Hepatocyte (in vitro differentiated cells): Measurements from ENCODE around the gene FLT1. TPM values are rescaled to one million over a fixed set of nuclear protein-coding genes. Genes with fewer than 3 reads are reported as not detected.

Source experiments
- DNase-seq: peaks from one replicate; pipeline ENCODE4 v3.0.0-alpha.2; 2016; ENCODE audit warnings: low spot score
- H2AFZ ChIP-seq: fragments of 200-600 bp; sonication (generic); 2 replicates; pipeline ENCODE4 v1.6.0; 2016; ENCODE audit warnings: antibody characterized with exemption, mild to moderate bottlenecking
- H3K27ac ChIP-seq: fragments of 200-600 bp; sonication (generic); 2 replicates; pipeline ENCODE4 v1.5.1; 2016; ENCODE audit warnings: mild to moderate bottlenecking
- H3K27me3 ChIP-seq: fragments of 200-600 bp; sonication (generic); 2 replicates; pipeline ENCODE4 v1.6.1; 2016
- H3K36me3 ChIP-seq: fragments of 200-600 bp; sonication (generic); replicated peaks from 2 replicates; pipeline ENCODE4 v1.5.1; 2016; ENCODE audit warnings: low read depth; ENCODE audit not compliant: insufficient read depth
- H3K4me1 ChIP-seq: fragments of 200-600 bp; sonication (generic); 2 replicates; pipeline ENCODE4 v1.5.1; 2016; ENCODE audit warnings: mild to moderate bottlenecking, moderate library complexity; ENCODE audit not compliant: insufficient read depth
- H3K4me2 ChIP-seq: fragments of 200-600 bp; sonication (generic); 2 replicates; pipeline ENCODE4 v1.6.0; 2016
- H3K4me3 ChIP-seq: fragments of 200-600 bp; sonication (generic); 2 replicates; pipeline ENCODE4 v1.5.1; 2016; ENCODE audit warnings: mild to moderate bottlenecking
- H3K79me2 ChIP-seq: fragments of 200-600 bp; sonication (generic); 2 replicates; pipeline ENCODE4 v1.6.0; 2017; ENCODE audit warnings: mild to moderate bottlenecking
- H3K9me2 ChIP-seq: fragments of 200-600 bp; sonication (generic); replicated peaks from 2 replicates; pipeline ENCODE4 v1.6.0; 2017; ENCODE audit warnings: mild to moderate bottlenecking; ENCODE audit not compliant: insufficient read depth
- H3K9me3 ChIP-seq: fragments of 200-600 bp; sonication (generic); 2 replicates; pipeline ENCODE4 v1.5.1; 2016; ENCODE audit warnings: low read depth, mild to moderate bottlenecking
- H4K20me1 ChIP-seq: fragments of 200-600 bp; sonication (generic); 2 replicates; pipeline ENCODE4 v1.6.0; 2016; ENCODE audit warnings: mild to moderate bottlenecking; ENCODE audit not compliant: insufficient read depth, poor library complexity, severe bottlenecking
- EZH2 ChIP-seq: fragments of 200-600 bp; sonication (generic); IDR thresholded peaks from 2 replicates; pipeline ENCODE4 v1.6.1; 2016; ENCODE audit warnings: antibody characterized with exemption, mild to moderate bottlenecking, borderline replicate concordance
- EZH2phosphoT487 ChIP-seq: fragments of 200-600 bp; sonication (generic); IDR thresholded peaks from one replicate; pipeline ENCODE4 v1.6.1; 2018; ENCODE audit warnings: antibody characterized with exemption, mild to moderate bottlenecking, low read depth, moderate library complexity; ENCODE audit not compliant: unreplicated experiment, severe bottlenecking
- WGBS: methylation state at CpG from one replicate; pipeline ENCODE4 v1.1.6; 2016; ENCODE audit warnings: low lambda C conversion rate; ENCODE audit errors: missing lambda C conversion rate; 5-methylcytosine and 5-hydroxymethylcytosine counted together
- polyA plus RNA-seq: library from polyadenylated mRNA; unstranded; fragments of >200 nt; fragmentation: Nextera tagmentation; extraction: Ambion mirVana; gene quantifications from 2 replicates; pipeline ENCODE4 v1.2.1, GENCODE V29; 2016
- total RNA-seq: library from RNA; depleted of rRNA; stranded (reverse); fragments of >200 nt; gene quantifications from 2 replicates; pipeline ENCODE4 v1.2.3, GENCODE V29; 2014
- TF ChIP-seq, protein P1 (sequence below): fragments of 200-600 bp; sonication (generic); IDR thresholded peaks from 2 replicates; pipeline ENCODE4 v1.5.1; 2016; ENCODE audit warnings: antibody characterized with exemption, mild to moderate bottlenecking; ENCODE audit not compliant: poor library complexity

Gene FLT1
- total and polyA plus RNA-seq, 2 experiments from 2014 or later, result 30.4 to 40.1 TPM

DNA sequence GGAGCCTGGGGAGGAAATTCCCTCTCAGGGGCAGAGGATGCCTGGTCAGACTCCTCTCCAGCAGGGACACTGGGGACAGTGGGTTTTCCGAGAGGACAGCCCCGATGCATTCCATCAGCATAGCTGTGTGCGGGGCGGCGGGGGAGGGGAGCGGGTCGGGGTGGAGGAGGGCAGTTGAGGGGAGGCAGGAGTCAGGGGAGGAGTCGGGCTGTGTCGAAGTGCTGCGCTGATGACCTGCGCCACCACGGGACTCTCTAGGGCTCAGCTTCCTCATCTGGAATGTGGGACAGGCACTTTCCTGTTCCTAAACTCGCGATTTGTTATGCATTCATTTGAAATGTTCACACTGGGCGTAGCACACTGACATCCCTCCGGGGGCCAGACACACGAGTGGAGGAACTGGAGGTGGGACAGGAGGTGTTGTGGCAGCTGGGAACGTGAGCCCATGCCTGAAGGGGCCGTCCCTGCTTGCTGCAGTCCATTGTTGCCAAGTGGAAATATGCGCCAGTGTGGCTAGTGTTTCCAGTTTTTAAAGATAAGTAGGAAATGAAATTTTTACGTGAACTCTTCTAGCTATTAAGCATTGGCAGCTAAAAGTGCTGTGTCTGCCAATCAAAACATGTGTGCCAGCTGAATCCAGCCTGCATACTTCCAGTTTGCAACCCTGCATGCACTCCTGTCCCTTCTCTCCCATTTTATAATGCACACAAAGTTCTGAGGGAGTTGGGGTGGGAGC is 43.3 kb downstream of the FLT1 start:
- H3K79me2 ChIP-seq, result no peaks in the 10 kb centered on the region
- no peak overlapping the region for H3K4me2 ChIP-seq
- TF ChIP-seq EZH2 (no peak), EZH2phosphoT487 (no peak)
- TF ChIP-seq, protein P1, sequence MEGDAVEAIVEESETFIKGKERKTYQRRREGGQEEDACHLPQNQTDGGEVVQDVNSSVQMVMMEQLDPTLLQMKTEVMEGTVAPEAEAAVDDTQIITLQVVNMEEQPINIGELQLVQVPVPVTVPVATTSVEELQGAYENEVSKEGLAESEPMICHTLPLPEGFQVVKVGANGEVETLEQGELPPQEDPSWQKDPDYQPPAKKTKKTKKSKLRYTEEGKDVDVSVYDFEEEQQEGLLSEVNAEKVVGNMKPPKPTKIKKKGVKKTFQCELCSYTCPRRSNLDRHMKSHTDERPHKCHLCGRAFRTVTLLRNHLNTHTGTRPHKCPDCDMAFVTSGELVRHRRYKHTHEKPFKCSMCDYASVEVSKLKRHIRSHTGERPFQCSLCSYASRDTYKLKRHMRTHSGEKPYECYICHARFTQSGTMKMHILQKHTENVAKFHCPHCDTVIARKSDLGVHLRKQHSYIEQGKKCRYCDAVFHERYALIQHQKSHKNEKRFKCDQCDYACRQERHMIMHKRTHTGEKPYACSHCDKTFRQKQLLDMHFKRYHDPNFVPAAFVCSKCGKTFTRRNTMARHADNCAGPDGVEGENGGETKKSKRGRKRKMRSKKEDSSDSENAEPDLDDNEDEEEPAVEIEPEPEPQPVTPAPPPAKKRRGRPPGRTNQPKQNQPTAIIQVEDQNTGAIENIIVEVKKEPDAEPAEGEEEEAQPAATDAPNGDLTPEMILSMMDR, result no peak
- H4K20me1 ChIP-seq, result no peaks in the 10 kb centered on the region
- H3K9me3 ChIP-seq, result no peaks in the 10 kb centered on the region
- H3K9me2 ChIP-seq, result no peaks in the 10 kb centered on the region
- no peaks in the 10 kb centered on the region for H3K27me3 ChIP-seq
- WGBS, result 65% methylated on average over 17 of the region's 21 CpGs
- H3K27ac ChIP-seq, result no peak overlapping the region
- H2AFZ ChIP-seq, result no peak overlapping the region
- H3K4me1 ChIP-seq, result peaks cover 7% of the 10 kb centered on the region
- H3K36me3 ChIP-seq, result no peaks in the 10 kb centered on the region
- H3K4me3 ChIP-seq, result no peak overlapping the region
- no peak for DNase-seq

DNA sequence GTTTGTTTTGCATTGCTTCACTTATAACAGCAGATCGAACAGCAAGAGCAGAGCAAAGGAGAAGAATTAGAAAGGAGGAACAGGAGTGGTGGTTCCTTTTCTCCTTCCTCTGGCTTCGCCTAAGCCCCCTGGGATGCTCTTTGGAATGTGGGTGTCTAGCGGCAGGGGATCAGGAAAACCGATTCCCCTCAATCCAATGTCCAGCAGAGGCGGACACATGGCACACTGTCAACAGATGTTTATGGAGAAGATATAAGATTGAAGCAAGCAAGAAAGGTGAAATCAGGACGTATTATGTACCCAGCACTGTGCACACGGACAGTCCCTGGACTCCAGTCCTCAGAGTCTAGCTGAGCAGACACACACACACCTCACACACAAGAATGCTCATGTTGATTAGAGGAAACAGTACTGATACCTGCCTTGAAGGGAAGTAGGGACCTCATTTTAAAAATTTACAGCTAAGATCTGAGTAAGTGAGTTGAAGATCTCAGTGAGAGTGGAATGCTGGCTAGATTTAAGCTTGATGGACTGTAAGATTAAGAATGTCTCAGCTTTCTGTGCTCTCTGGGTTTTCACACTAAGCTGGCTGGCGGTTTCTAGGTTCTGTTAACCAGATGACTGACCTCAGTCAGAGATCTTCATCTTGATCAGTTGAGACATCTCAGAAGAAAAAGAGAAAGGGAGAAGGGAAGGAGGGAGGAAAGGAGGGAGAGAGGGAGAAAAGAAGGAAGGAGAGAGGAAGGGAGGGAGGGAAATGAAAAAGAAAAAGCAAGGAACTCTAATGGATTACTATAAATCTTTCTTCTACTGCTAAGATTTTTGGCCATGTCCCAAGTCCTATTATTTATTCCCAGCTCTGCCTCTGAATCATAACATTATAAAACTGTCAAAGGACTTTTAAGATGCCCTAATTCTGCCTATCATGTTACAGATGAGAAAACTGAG is 44.8 kb downstream of the FLT1 start:
- H3K79me2 ChIP-seq, result no peaks in the 10 kb centered on the region
- H2AFZ ChIP-seq, result no peak overlapping the region
- no peaks in the 10 kb centered on the region for H3K36me3 ChIP-seq
- H3K27me3 ChIP-seq, result no peaks in the 10 kb centered on the region
- H3K9me2 ChIP-seq, result no peaks in the 10 kb centered on the region
- no peaks in the 10 kb centered on the region for H4K20me1 ChIP-seq
- no peak for TF ChIP-seq EZH2
- DNase-seq, result no peak
- peak overlapping the region; percentile 29 for H3K27ac ChIP-seq
- H3K4me1 ChIP-seq, result peaks cover 7% of the 10 kb centered on the region
- H3K4me3 ChIP-seq, result no peak overlapping the region
- no peak overlapping the region for H3K4me2 ChIP-seq
- 68% methylated on average over 8 of the region's 8 CpGs for WGBS
- no peaks in the 10 kb centered on the region for H3K9me3 ChIP-seq

DNA sequence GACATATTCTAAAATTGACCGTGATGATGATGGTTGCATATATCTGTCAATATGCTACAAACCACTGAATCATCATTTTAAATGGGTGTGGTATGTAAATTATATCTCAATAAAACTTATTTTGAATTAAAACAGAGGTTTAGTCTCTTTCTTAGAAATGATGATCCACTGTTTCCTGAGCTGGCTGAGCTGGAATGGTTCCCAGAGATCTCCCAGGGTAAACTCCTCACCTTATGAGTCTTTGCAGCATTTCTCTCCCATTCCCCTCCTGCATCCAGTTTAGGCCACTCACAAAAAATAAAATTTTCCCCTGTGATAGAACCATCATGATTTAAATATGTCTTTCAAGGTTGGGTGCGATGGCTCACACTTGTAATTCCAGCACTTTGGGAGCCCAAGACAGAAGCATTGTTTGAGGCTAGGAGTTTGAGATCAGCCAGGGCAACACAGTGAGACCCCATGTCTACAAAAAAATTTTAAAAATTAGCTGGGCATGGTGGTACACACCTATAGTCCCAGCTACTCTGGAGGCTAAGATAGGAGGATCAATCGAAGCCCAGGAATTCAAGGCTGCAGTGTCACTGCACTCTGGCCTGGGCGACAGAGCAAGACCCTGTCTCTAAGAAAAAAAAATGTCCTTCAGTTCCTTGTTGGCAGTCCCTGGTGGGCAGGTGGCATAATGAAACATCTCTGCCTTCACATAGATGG is 46.1 kb downstream of the FLT1 start:
- no peak for TF ChIP-seq EZH2
- no peak for TF ChIP-seq EZH2phosphoT487
- TF ChIP-seq, protein P1, result no peak
- H3K27me3 ChIP-seq, result no peaks in the 10 kb centered on the region
- no peaks in the 10 kb centered on the region for H4K20me1 ChIP-seq
- no peak overlapping the region for H3K4me2 ChIP-seq
- H2AFZ ChIP-seq, result no peak overlapping the region
- H3K4me1 ChIP-seq, result peaks cover 7% of the 10 kb centered on the region
- H3K36me3 ChIP-seq, result no peaks in the 10 kb centered on the region
- H3K9me2 ChIP-seq, result no peaks in the 10 kb centered on the region
- no peak for DNase-seq
- H3K79me2 ChIP-seq, result no peaks in the 10 kb centered on the region
- H3K4me3 ChIP-seq, result no peak overlapping the region
- H3K27ac ChIP-seq, result no peak overlapping the region
- H3K9me3 ChIP-seq, result no peaks in the 10 kb centered on the region
- WGBS, result 97% methylated on average over 4 of the region's 4 CpGs

DNA sequence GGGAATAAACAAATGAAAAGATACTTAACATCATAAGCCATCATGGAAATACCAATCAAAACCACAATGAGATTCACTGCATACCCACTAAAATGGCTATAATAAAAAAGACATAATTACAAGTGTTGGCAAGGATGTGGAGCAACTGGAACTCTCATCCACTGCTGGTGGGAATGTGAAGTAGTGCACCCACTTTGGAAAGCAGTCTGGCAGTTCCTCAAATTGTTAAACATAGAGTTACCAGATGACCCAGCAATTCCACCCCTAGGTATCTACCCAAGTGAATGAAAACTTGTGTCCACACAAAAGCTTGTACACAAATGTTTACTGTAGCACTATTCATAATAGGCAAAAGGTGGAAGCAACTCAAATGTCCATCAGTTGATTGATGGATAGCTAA is 46.9 kb downstream of the FLT1 start:
- no peak overlapping the region for H2AFZ ChIP-seq
- H4K20me1 ChIP-seq, result no peaks in the 10 kb centered on the region
- H3K9me3 ChIP-seq, result no peaks in the 10 kb centered on the region
- peaks cover 7% of the 10 kb centered on the region for H3K4me1 ChIP-seq
- no peak overlapping the region for H3K4me2 ChIP-seq
- no peak overlapping the region for H3K27ac ChIP-seq
- no peaks in the 10 kb centered on the region for H3K36me3 ChIP-seq
- TF ChIP-seq, protein P1, result no peak
- TF ChIP-seq EZH2 (no peak), EZH2phosphoT487 (no peak)
- DNase-seq, result no peak
- H3K79me2 ChIP-seq, result no peaks in the 10 kb centered on the region
- no peaks in the 10 kb centered on the region for H3K27me3 ChIP-seq
- no peak overlapping the region for H3K4me3 ChIP-seq
- H3K9me2 ChIP-seq, result no peaks in the 10 kb centered on the region
